HG03039 (cell line): ENCODE results near the gene VEZF1.

Experiments
- ATAC-seq: cut with Tn5 transposase; IDR thresholded peaks from one replicate; pipeline ENCODE4 v1.9.1; 2021; ENCODE audit warnings: mild to moderate bottlenecking, moderate library complexity; ENCODE audit not compliant: unreplicated experiment

Gene VEZF1

DNA sequence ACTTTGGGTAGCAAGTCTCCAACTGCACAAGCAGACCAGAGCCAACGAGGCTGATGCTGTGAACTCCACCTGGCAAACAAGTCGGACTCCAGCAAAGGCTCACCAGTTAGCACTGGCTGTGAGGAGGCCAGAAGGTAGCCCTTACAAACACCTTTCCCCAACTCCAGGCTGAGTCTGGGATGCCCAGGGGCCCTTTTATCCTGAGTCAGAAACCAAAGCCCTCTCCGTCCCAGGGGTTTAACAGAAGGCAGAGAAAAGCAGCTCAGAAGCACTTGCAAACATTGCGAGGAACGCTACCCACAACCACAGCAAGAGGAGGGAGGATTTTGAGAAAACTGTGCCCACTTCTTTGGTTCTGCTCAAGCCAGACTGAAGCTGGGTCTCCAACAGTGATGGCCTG is 57.8 kb downstream of the VEZF1 start:
- ATAC-seq, result no peak

DNA sequence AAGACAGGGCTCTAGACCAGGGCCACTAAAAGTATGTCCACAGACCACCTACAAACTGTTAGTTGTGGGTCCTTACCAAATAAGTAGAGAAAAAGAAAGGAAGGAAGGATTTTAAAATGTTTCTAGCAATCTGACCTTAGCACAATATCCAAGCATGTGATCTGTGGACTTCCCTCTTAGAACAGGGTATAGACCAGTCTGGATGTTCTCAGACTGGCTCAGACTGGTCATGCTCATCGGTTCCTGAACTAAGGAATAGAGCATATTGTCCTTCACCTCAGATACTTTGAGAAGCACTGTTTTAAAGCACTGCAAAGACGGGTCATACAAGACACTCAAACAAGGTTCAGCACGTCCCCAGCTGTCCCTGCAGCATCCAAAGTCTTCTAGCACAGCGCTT is 58.7 kb downstream of the VEZF1 start:
- no peak for ATAC-seq

DNA sequence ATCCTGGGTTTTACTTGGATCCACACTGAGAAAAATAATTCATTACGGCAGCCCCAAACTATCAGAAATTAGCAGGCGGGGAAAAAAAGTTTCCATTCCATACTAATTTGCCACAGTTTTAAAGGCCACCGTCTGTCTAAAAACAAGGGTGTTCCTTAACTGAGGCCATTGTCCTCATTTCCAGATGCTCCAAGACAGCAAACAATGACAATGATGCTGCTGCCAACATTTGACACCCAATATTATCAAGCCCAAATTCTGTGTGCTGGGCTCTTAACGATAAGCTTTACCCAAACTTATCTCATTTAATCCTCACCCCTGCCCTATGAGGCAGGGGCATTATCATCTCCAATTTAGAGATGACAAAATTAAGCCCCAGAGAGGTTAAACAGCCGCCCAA is 59.1 kb downstream of the VEZF1 start:
- ATAC-seq, result no peak

DNA sequence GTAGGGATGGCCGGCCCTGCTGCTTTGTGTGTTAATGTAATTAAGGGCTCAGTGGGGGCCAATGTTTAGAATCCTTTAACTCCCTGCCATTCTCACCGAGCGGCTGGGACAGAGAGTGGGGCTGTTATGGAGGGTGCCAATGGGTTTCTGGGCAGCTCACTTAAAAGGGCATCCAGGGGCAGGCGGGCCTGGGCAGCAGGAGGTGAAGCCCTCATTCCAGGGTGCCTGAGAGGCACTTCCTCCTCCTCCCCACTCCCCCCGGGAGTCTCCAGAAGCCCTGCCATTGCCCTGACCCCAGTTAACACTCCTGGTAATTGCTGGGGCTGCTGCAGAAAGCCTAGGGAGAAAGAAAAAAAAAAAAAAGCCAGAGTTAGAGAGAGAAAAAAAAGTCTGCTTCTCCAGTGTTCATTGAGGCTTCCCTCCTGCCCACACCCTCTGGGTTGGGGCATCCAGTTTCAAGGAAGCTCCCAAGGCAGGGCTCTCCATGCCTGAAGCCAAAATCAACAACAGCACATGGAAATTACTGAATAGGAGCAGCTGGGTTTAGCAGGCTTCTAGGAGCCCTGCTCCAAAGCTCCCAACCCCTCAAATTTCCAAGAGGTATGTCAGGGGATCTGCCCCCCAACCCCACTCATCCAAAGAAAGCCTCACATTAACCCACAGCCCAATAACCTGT is 60.9 kb downstream of the VEZF1 start:
- no peak for ATAC-seq

DNA sequence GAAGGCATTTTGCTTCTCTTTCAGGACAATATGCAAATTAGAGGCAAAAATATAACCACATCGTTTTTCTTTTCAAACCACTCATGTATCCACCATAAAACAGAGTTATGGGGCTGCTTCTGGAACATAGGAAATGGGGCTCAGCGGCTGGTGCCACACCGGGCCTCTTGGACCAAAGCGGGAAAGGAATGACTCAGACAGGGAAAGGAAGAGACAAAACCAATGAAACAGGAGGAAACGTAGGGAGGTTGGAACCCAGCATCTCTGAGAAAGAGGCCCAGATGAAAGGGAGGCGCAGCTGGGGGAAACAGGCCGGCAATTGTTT is 61.4 kb downstream of the VEZF1 start:
- no peak for ATAC-seq

DNA sequence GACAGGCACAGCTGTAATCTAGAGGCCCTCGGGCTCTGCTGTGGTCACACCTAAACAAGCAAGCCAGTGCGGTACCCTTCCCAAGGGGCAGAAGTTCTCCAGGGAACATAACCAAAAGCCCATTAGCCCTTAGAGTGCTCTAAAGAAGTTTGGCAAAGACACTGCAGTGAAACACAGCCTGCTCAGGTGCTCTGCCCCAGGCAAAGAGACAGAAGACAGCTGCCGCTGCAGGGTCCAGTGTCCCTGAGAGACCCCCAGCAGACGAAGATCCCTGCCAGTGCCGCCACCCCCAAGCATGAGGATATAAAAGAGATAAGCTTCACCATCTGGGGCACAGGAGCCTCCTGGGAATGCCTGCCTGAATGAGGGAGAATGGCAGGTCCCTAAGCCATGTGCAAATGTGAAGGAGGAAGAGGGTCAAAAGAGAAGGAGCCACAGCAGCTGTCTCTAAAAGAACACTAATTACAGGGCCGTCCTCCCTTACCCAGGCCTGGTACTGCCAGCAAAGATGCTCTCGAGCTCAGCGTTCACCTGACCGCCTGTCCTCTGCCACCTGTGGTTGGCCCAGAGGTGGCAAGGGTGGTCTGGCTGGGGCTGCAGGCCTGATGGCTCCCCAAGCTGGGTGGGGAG is 62.6 kb downstream of the VEZF1 start:
- ATAC-seq, result no peak

DNA sequence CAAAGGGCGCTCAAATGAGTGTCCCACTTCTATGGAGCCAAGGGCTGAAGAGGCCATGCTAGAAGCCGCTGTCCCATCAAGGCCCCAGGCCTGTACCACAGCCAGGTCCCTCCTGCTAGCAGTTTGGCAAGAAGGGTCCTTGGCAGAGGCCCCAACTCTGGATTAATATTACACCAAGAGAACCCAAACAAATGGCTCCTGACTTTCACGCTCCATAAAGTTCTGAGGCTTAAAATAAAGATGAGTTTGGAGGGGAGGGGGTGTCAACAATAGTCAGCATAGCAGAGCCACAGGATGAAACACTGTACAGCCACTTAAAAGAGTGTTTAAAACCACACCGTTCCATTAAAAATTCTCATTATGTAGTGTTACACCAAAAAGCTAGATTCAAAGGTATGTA is 63.4 kb downstream of the VEZF1 start:
- ATAC-seq, result no peak
